Glutamatergic neuron (in vitro differentiated cells): Measurements from ENCODE around the gene PLCL2. TPM values are rescaled to one million over a fixed set of nuclear protein-coding genes. Genes with fewer than 3 reads are reported as not detected.
A peak's percentile ranks its signal among the peaks of the same experiment; 100 is the strongest.

Experiments
- DNase-seq: peaks from one replicate; pipeline ENCODE4 v3.0.0; 2022
- H3K27ac Mint-ChIP-seq: one replicate; pipeline ENCODE4 v1.8.0; 2020; ENCODE audit warnings: mild to moderate bottlenecking, mixed read lengths, inconsistent platforms; ENCODE audit not compliant: unreplicated experiment
- H3K27me3 Mint-ChIP-seq: one replicate; pipeline ENCODE4 v1.8.0; 2020; ENCODE audit warnings: mild to moderate bottlenecking, moderate library complexity, mixed read lengths, inconsistent platforms; ENCODE audit not compliant: unreplicated experiment
- H3K36me3 Mint-ChIP-seq: one replicate; pipeline ENCODE4 v1.8.0; 2020; ENCODE audit warnings: mild to moderate bottlenecking, mixed read lengths, inconsistent platforms; ENCODE audit not compliant: unreplicated experiment
- H3K4me1 Mint-ChIP-seq: one replicate; pipeline ENCODE4 v1.8.0; 2020; ENCODE audit warnings: mild to moderate bottlenecking, low read depth, mixed read lengths, inconsistent platforms; ENCODE audit not compliant: unreplicated experiment
- H3K4me3 Mint-ChIP-seq: one replicate; pipeline ENCODE4 v1.8.0; 2020; ENCODE audit warnings: mild to moderate bottlenecking, mixed read lengths, inconsistent platforms; ENCODE audit not compliant: unreplicated experiment
- H3K9me3 Mint-ChIP-seq: one replicate; pipeline ENCODE4 v1.8.0; 2020; ENCODE audit warnings: mild to moderate bottlenecking, moderate library complexity, mixed read lengths, inconsistent platforms; ENCODE audit not compliant: unreplicated experiment
- total RNA-seq: library from RNA; stranded (reverse); fragmentation: NEBNext Ultra II Directional; extraction: Animal tissue kit (Norgen Biotek cat#: 25700); gene quantifications from one replicate; pipeline ENCODE4 v1.2.1, GENCODE V29; 2021; ENCODE audit not compliant: unreplicated experiment
- TF ChIP-seq, protein P1 (sequence below): fragments of 200-600 bp; sonication (generic); IDR thresholded peaks from one replicate; pipeline ENCODE4 v1.5.0; 2021; ENCODE audit not compliant: partially characterized antibody, unreplicated experiment

The PLCL2 gene
- total RNA-seq, 1 donor from 2014 or later: 71.1 TPM

DNA sequence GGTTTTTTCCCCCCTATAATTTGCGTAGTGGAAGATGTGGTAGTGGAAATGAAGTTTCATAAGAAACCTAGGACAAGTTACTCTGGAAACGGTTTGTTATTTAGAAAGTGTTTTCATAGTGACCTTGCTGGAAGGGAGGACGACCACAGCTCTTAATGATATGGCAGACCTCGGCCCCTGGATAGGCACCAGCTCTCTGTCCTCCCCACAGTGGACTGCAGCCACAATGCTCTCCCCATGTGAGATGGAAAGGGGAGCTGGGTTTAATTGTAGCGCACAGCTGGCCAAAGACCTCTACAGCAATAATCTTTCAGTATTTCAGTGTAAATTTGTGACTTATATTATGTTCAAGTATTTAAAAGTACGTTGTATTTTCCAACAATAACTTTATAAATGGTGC lies 151.2 kb downstream of the PLCL2 start:
- peaks cover 12% of the 10 kb centered on the region for H3K4me1 Mint-ChIP-seq
- peaks cover 2% of the 10 kb centered on the region for H3K27me3 Mint-ChIP-seq
- DNase-seq: no peak
- TF ChIP-seq, protein P1, sequence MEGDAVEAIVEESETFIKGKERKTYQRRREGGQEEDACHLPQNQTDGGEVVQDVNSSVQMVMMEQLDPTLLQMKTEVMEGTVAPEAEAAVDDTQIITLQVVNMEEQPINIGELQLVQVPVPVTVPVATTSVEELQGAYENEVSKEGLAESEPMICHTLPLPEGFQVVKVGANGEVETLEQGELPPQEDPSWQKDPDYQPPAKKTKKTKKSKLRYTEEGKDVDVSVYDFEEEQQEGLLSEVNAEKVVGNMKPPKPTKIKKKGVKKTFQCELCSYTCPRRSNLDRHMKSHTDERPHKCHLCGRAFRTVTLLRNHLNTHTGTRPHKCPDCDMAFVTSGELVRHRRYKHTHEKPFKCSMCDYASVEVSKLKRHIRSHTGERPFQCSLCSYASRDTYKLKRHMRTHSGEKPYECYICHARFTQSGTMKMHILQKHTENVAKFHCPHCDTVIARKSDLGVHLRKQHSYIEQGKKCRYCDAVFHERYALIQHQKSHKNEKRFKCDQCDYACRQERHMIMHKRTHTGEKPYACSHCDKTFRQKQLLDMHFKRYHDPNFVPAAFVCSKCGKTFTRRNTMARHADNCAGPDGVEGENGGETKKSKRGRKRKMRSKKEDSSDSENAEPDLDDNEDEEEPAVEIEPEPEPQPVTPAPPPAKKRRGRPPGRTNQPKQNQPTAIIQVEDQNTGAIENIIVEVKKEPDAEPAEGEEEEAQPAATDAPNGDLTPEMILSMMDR: no peak
- H3K27ac Mint-ChIP-seq: no peak overlapping the region
- H3K4me3 Mint-ChIP-seq: no peak overlapping the region
- no peaks in the 10 kb centered on the region for H3K36me3 Mint-ChIP-seq
- H3K9me3 Mint-ChIP-seq: no peaks in the 10 kb centered on the region

DNA sequence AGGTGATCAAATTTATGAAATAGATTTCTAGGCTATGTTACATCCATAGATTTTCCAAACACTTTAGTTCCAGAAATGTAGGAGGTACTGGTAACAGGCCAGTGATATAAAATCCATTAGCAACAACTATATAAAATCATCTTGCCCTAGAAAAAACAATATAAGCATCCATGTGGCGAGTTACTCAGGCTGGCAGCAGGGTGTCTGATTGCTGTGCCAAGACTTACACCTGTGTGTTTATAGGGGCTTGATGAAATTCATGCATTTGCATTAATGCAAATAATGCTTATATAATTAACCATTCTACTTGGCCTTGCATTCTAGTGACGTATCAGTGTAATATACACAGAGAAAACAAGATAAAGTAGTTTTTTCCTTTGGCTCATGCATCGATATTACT lies 153.4 kb downstream of the PLCL2 start:
- no peaks in the 10 kb centered on the region for H3K36me3 Mint-ChIP-seq
- TF ChIP-seq, protein P1: no peak
- no peak for DNase-seq
- H3K4me3 Mint-ChIP-seq: no peak overlapping the region
- no peaks in the 10 kb centered on the region for H3K9me3 Mint-ChIP-seq
- H3K27ac Mint-ChIP-seq: no peak overlapping the region
- peaks cover 2% of the 10 kb centered on the region for H3K27me3 Mint-ChIP-seq
- H3K4me1 Mint-ChIP-seq: peaks cover 4% of the 10 kb centered on the region

DNA sequence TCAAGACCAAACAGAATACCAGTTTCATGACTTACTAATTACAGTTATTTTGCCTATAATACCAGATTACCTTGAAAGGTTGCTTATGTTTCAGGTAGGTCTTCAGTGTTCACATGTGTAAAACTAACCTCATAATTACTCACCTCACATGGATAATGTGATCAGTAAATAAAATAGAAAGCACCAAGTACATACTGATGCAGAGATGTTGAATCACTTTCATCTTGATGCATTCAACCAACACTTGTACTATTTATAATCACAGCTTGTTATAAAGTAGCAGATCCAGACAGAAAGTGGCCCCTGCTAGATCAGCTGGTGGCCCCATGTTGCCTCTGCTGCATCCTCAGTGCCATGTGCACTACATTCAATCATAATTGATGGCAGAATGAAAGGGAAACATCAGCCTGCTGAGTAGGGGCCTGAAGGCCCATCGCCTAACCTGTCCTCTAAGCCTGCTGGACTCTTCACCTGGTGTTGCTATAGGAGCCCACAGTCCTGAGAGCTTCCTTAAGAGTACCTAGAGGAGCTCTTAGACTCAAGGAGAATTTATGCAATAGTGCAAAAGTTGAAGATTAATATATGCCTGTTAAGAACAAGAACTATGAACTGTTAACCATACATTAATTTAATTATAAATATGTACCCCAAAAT lies 154.3 kb downstream of the PLCL2 start:
- peaks cover 2% of the 10 kb centered on the region for H3K27me3 Mint-ChIP-seq
- DNase-seq: no peak
- H3K4me3 Mint-ChIP-seq: no peak overlapping the region
- H3K4me1 Mint-ChIP-seq: peaks cover 4% of the 10 kb centered on the region
- H3K36me3 Mint-ChIP-seq: no peaks in the 10 kb centered on the region
- H3K27ac Mint-ChIP-seq: no peak overlapping the region
- TF ChIP-seq, protein P1: no peak
- H3K9me3 Mint-ChIP-seq: no peaks in the 10 kb centered on the region

DNA sequence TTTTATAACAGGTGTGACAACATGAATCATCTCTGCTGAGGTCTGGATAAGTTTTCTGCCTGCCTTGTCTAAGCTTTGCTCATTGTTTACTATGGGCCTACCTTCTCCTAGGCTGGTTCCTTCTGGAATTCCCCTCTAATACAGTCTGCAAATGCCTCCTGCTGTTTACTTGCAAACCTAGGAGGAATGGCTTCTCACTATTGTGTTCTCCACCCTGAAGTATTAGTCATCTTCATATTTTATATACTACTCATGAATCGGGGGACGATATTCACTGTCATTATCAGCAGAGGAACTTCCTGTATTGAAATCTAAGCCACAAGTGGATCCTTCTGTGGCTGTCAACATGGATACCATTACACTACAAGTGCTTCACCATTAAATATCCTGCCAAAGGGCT lies 154.8 kb downstream of the PLCL2 start:
- Mint-ChIP-seq H3K9me3 (no peaks in the 10 kb centered on the region), H3K27me3 (peaks cover 2% of the 10 kb centered on the region)

DNA sequence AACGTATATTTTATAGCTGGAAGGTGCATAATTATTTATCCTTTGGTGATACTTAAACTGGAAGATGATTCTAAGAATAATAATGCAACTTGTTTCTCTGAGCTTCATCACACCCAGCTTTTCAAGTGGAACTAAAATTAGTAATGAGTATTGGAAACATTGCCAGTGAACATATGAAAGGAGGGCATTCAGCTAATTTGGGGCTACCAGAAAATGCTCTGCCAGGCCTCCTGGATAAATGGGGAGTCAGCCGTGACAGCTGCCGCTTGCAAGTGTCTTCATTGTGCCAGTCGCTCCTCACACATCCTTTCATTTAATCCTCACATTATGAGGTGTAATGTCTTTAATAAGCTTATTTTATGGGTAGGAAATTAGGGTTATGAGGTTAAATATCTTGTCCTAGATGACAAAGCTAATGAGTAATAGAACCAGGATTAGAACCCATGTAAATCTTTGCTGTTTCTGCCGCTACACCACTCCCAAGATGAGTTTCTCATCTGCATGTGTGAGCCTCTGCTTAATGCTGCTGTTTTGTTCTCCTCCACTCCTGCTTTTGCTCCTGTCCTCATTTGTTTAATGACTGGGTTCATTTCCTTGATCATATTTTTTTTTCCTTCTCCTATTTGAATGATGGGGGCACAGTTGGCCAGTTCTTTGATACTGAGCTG lies 155.7 kb downstream of the PLCL2 start:
- TF ChIP-seq, protein P1: no peak
- Mint-ChIP-seq H3K27ac (peak overlapping the region; percentile 49), H3K4me1 (peaks cover 3% of the 10 kb centered on the region), H3K36me3 (no peaks in the 10 kb centered on the region), H3K4me3 (no peak overlapping the region), H3K27me3 (peaks cover 2% of the 10 kb centered on the region), H3K9me3 (no peaks in the 10 kb centered on the region)
- no peak for DNase-seq

More for the DNA sequence above, 154.8 kb downstream of the PLCL2 start:
- Mint-ChIP-seq H3K27ac (no peak overlapping the region), H3K4me3 (no peak overlapping the region), H3K4me1 (peaks cover 4% of the 10 kb centered on the region), H3K36me3 (no peaks in the 10 kb centered on the region)
- TF ChIP-seq, protein P1: no peak
- no peak for DNase-seq
